Central memory CD8-positive, alpha-beta T cell (primary cell): ENCODE measurements around the gene SCAMP5.

Experiments
- ATAC-seq: fragments of 150-1000 bp; cut with Tn5 transposase; replicated peaks from 2 replicates; pipeline ENCODE4 v1.10.0; 2022; ENCODE audit warnings: mild to moderate bottlenecking, moderate FRiP score, moderate number of reproducible peaks; ENCODE audit not compliant: poor library complexity, severe bottlenecking; ENCODE audit errors: extremely low read depth
- DNase-seq, 2 donors: peaks; one replicate each; pipeline ENCODE4 v3.0.0; 2021; ENCODE audit warnings: low spot score in 2 of 2
- H3K27ac Mint-ChIP-seq: one replicate; pipeline ENCODE4 v1.8.0; 2022; ENCODE audit warnings: low read depth, mild to moderate bottlenecking, moderate library complexity, mixed read lengths
- H3K27me3 Mint-ChIP-seq: one replicate; pipeline ENCODE4 v1.8.0; 2022; ENCODE audit warnings: mixed read lengths
- H3K36me3 Mint-ChIP-seq: one replicate; pipeline ENCODE4 v1.8.0; 2022; ENCODE audit warnings: mild to moderate bottlenecking, moderate library complexity, mixed read lengths; ENCODE audit not compliant: insufficient read depth
- H3K4me1 Mint-ChIP-seq: one replicate; pipeline ENCODE4 v1.8.0; 2022; ENCODE audit warnings: mixed read lengths
- H3K4me3 Mint-ChIP-seq: one replicate; pipeline ENCODE4 v1.8.0; 2022; ENCODE audit warnings: mild to moderate bottlenecking, moderate library complexity, mixed read lengths
- H3K9me3 Mint-ChIP-seq: one replicate; pipeline ENCODE4 v1.8.0; 2022; ENCODE audit warnings: mixed read lengths

The SCAMP5 gene

DNA sequence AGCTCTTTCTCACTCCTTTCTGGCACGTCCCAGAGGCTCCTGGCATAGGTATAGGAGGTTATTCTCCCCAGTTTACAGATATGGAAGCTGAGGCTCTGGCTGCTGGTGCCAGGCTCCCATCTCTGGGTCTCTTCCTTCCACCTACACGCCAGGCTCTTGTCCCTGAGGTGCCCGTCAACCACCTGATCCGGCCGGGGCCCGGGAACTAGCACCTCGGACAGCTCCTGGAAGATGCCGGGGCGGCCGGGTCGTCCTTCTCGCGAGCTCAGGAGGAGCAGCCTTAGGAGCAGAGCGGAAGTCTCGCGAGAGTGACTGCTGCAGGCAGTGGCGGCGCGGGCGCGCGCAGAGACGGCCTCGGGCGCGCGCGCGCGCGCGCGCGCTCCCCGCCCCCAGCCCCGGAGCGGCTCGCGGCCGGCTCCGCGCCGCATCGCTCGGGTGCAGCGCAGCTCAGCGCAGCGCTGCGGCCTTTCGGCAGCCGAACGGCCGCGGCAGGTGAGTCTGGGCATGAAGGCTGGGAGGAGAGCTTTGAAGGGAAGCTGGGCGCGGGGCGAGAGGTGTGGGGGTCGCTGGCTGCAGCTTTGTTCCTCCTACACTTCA, at the start of gene SCAMP5:
Gene SCAMP5 (plus strand): TSS at position 382 of the 597 bp plus-strand sequence. CDS start 16,277 bp downstream, outside the sequence.
- Mint-ChIP-seq H3K4me3 (peak within 1 kb of the TSS; percentile 71), H3K27ac (peak within 1 kb of the TSS; percentile 78), H3K9me3 (no peaks in the 10 kb centered on the region), H3K27me3 (peaks cover 50% of the 10 kb centered on the region), H3K36me3 (peaks cover 13% of the 10 kb centered on the region), H3K4me1 (peaks cover 16% of the 10 kb centered on the region)
- peak; percentile 91 for ATAC-seq
- DNase-seq: peak; percentile 79 to 84

DNA sequence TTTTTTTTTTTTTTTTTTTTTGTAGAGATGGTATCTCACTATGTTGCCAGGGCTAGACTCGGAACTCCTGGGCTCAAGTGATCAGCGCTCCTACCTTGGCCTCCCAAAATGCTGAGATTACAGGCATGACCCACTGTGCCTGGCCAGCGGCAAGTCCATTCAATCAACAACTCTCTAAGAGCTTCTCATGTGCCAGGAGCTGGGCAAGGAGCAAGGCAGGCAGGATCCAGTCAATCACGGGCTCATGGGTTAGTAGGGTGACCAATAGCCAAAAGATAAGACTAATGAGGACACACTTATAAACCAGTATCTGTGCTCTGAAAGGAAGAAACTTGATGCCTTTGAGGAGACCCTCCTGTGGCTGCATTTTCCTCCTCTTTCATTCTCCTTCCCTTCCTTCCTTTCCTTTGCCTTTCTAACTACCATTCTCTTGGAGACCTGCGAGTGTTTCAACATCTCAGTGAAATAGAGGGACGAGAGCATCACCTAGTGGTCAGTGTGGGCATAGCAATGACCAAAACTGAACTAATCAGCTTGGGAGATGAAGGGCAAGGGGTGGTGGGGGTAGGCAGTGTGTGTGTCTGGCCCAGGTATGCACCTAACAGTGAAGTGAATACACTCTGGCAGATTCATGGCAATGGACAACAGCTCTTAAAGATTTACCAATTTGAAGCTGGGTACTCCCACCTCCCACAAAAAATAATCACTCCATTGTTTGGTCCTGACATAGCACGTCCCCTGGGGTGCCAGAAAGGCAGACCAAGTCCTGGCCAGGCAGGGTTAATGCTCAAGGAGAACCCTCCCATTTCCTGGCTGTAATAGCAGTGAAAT, 45.1 kb upstream of the SCAMP5 start:
- no peaks in the 10 kb centered on the region for H3K4me1 Mint-ChIP-seq

GRCh38 chr15:74951006-74951405, 44.4 kb upstream of the SCAMP5 start:
- no peak for ATAC-seq
- no peaks in the 10 kb centered on the region for H3K36me3 Mint-ChIP-seq
- H3K27me3 Mint-ChIP-seq: no peaks in the 10 kb centered on the region
- no peak overlapping the region for H3K4me3 Mint-ChIP-seq
- no peaks in the 10 kb centered on the region for H3K9me3 Mint-ChIP-seq
- no peak overlapping the region for H3K27ac Mint-ChIP-seq
- no peaks in the 10 kb centered on the region for H3K4me1 Mint-ChIP-seq
- DNase-seq: no peak

More for the DNA sequence above, 45.1 kb upstream of the SCAMP5 start:
- no peaks in the 10 kb centered on the region for H3K36me3 Mint-ChIP-seq
- no peak overlapping the region for H3K27ac Mint-ChIP-seq
- H3K4me3 Mint-ChIP-seq: no peak overlapping the region
- ATAC-seq (peak; percentile 67), DNase-seq (peak; percentile 71 to 74)
- H3K27me3 Mint-ChIP-seq: no peaks in the 10 kb centered on the region
- H3K9me3 Mint-ChIP-seq: no peaks in the 10 kb centered on the region

DNA sequence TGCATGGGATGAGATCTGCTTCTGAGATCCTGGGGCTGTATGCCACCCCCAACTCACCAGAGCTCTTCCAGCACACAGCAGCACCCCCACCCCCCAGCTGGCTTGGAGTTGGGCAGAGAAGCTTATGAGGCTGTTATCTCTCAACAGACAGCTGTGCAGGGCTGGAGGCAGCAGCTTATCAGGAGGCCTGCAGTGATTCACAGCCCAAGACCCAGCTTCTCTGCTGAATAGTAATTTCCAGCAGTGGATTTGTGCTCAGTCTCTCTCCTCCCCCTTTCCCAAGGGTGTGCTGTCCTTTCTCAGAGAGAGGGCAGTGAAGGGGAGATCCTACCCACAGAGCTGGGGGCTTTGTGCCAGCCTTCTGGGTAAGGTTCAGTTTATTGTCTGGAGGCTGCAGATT, 40.8 kb upstream of the SCAMP5 start:
- H3K4me3 Mint-ChIP-seq: no peak overlapping the region

GRCh38 chr15:74955017-74955416, 40.3 kb upstream of the SCAMP5 start:
- ATAC-seq (no peak), DNase-seq (no peak)
- Mint-ChIP-seq H3K4me1 (peaks cover 12% of the 10 kb centered on the region), H3K4me3 (peak overlapping the region; percentile 44), H3K9me3 (no peaks in the 10 kb centered on the region), H3K27ac (no peak overlapping the region), H3K27me3 (peaks cover 29% of the 10 kb centered on the region), H3K36me3 (peaks cover 2% of the 10 kb centered on the region)

More for the DNA sequence above, 40.8 kb upstream of the SCAMP5 start:
- Mint-ChIP-seq H3K36me3 (peaks cover under 1% of the 10 kb centered on the region), H3K27ac (no peak overlapping the region), H3K27me3 (peaks cover 24% of the 10 kb centered on the region), H3K9me3 (no peaks in the 10 kb centered on the region), H3K4me1 (peaks cover 12% of the 10 kb centered on the region)
- no peak for DNase-seq
- ATAC-seq: no peak

- Mint-ChIP-seq H3K27ac (no peak overlapping the region), H3K9me3 (no peaks in the 10 kb centered on the region), H3K27me3 (peaks cover 38% of the 10 kb centered on the region), H3K4me1 (peaks cover 12% of the 10 kb centered on the region), H3K4me3 (peak overlapping the region; percentile 66), H3K36me3 (peaks cover 4% of the 10 kb centered on the region)
- DNase-seq: no peak
- peak; percentile 31 for ATAC-seq
Observed at GRCh38 chr15:74955796-74956647, 39.3 kb upstream of the SCAMP5 start.

GRCh38 chr15:74956648-74957475, 38.5 kb upstream of the SCAMP5 start, which contains the start of gene RPP25:
Gene RPP25 (minus strand): TSS chr15:74956772. CDS start chr15:74956583, 189 bp downstream.
- H3K27ac Mint-ChIP-seq: no peak within 1 kb of the TSS
- DNase-seq (peak in 1 of 2 donors; percentile 25), ATAC-seq (peak; percentile 85)
- H3K4me1 Mint-ChIP-seq: peaks cover 12% of the 10 kb centered on the region
- H3K36me3 Mint-ChIP-seq: peaks cover 4% of the 10 kb centered on the region
- no peaks in the 10 kb centered on the region for H3K9me3 Mint-ChIP-seq
- peaks cover 45% of the 10 kb centered on the region for H3K27me3 Mint-ChIP-seq
- H3K4me3 Mint-ChIP-seq: peak within 1 kb of the TSS; percentile 66

- H3K36me3 Mint-ChIP-seq: peaks cover 4% of the 10 kb centered on the region
- no peaks in the 10 kb centered on the region for H3K9me3 Mint-ChIP-seq
- peaks cover 45% of the 10 kb centered on the region for H3K27me3 Mint-ChIP-seq
- ATAC-seq (no peak), DNase-seq (no peak)
- H3K4me3 Mint-ChIP-seq: peak overlapping the region; percentile 66
- H3K27ac Mint-ChIP-seq: no peak overlapping the region
- peaks cover 12% of the 10 kb centered on the region for H3K4me1 Mint-ChIP-seq
Observed at GRCh38 chr15:74957476-74958035, 37.8 kb upstream of the SCAMP5 start.

- H3K4me1 Mint-ChIP-seq: peaks cover 12% of the 10 kb centered on the region
- no peak for ATAC-seq
- H3K27ac Mint-ChIP-seq: no peak overlapping the region
Observed at GRCh38 chr15:74958320-74958907, 36.9 kb upstream of the SCAMP5 start.

DNA sequence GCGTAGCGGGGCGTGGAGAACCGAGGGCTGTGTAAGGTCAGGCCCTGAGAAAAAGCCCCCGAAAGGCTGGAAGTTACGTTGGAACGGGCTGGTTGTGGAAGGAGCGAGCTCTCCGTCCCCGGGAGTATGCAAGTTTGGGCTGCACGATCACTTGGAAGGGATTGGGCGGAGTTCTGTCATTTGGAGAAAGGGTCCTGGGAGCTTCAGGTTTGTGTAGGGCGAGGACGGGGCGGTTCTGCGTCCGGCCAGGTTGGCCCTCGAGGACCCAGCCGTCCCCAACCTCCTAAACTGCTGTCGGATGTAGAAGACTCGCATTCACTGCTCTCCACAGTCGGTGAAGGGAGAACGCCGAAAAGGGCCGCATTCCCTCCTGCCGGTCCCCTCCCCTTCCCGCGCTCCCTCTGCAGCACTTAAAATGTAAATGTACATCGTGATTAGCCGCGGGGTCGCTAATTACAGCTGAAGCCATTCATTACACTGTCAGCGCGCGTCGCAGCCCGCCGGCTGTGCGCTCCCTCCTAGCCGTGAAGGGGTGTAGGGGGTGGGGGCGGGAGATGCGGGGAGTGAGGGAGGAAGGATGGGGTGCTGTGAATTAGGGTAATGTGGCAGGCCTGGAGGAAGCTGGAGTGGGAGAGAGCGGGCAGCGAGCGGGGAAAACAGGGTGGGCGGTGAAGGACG, 36.3 kb upstream of the SCAMP5 start:
- peaks cover 45% of the 10 kb centered on the region for H3K27me3 Mint-ChIP-seq
- ATAC-seq: no peak
- no peak for DNase-seq
- peak overlapping the region; percentile 50 for H3K4me3 Mint-ChIP-seq
- peaks cover 4% of the 10 kb centered on the region for H3K36me3 Mint-ChIP-seq
- peak overlapping the region; percentile 59 for H3K27ac Mint-ChIP-seq
- H3K4me1 Mint-ChIP-seq: peaks cover 12% of the 10 kb centered on the region
- no peaks in the 10 kb centered on the region for H3K9me3 Mint-ChIP-seq

More at GRCh38 chr15:74958320-74958907, 36.9 kb upstream of the SCAMP5 start:
- Mint-ChIP-seq H3K4me3 (peak overlapping the region; percentile 50), H3K9me3 (no peaks in the 10 kb centered on the region), H3K27me3 (peaks cover 45% of the 10 kb centered on the region), H3K36me3 (peaks cover 4% of the 10 kb centered on the region)
- no peak for DNase-seq

- Mint-ChIP-seq H3K36me3 (peaks cover 4% of the 10 kb centered on the region), H3K4me3 (no peak overlapping the region), H3K27me3 (peaks cover 45% of the 10 kb centered on the region), H3K27ac (peak overlapping the region; percentile 59), H3K4me1 (peaks cover 12% of the 10 kb centered on the region), H3K9me3 (no peaks in the 10 kb centered on the region)
- DNase-seq (no peak), ATAC-seq (no peak)
Observed at GRCh38 chr15:74959586-74959939, 35.8 kb upstream of the SCAMP5 start.
